C1 segment of cervical spinal cord (tissue), 14 donors: ENCODE results near the gene C1orf167.
A peak's percentile ranks its signal among the peaks of the same experiment; 100 is the strongest.

ENCODE experiments used
- DNase-seq, 14 donors: peaks; one replicate each; lab custom pipeline; 2025; lab: John Stamatoyannopoulos, UW

Gene C1orf167

GRCh38 chr1:11835441-11836225 is 73.6 kb downstream of the C1orf167 start:
- no peak for DNase-seq

- DNase-seq, result no peak
Measured at GRCh38 chr1:11836955-11837766, 75.2 kb downstream of the C1orf167 start.

GRCh38 chr1:11837767-11838348 is 75.9 kb downstream of the C1orf167 start:
- no peak for DNase-seq

GRCh38 chr1:11838349-11839272 is 76.6 kb downstream of the C1orf167 start:
- peak in 10 of 14 donors; percentile 5 to 72 (median 32) for DNase-seq
